B cell (primary cell): ENCODE data around the gene SPON2. TPM values are rescaled to one million over a fixed set of nuclear protein-coding genes. Genes with fewer than 3 reads are reported as not detected.

Source experiments
- ATAC-seq: fragments of 200-7000 bp; cut with Tn5 transposase; one replicate; pipeline ENCODE4 v1.10.0; 2021; ENCODE audit warnings: low read depth, mild to moderate bottlenecking, moderate number of reproducible peaks, moderate library complexity
- CTCF ChIA-PET: fragments of 350-600 bp; sonication (Branson Sonifier 250); formaldehyde crosslinking; loops from one replicate; lab custom pipeline; 2021; ENCODE audit warnings: antibody characterized with exemption, inconsistent platforms; lab: Charles Lee
- POLR2A ChIA-PET: fragments of 350-600 bp; sonication (Branson Sonifier 250); formaldehyde crosslinking; loops from one replicate; lab custom pipeline; 2021; ENCODE audit warnings: antibody characterized with exemption; lab: Charles Lee
- DNase-seq: peaks from one replicate; pipeline ENCODE4 v3.0.0; 2013
- H2AFZ ChIP-seq: 2 replicates; pipeline ENCODE4 v1.6.1; 2012; ENCODE audit warnings: mild to moderate bottlenecking, low read depth, low read length; ENCODE audit not compliant: insufficient read depth, poor library complexity, severe bottlenecking
- H3K27ac ChIP-seq, 2 donors: 1 replicate in 1 of 2; 2 replicates in 1 of 2; pipeline ENCODE4 v1.5.1; 2012 to 2013; ENCODE audit warnings: low read length in 2 of 2, mild to moderate bottlenecking in 2 of 2, moderate library complexity in 1 of 2
- H3K27me3 ChIP-seq, 4 experiments: fragments of 200-600 bp in 1 of 4; sonication (generic) in 1 of 4; replicated peaks in 1 of 4; 1 replicate in 2 of 4; 2 replicates in 2 of 4; pipeline versions ENCODE4 v1.6.1 to v1.7.0; 2013 to 2016; ENCODE audit warnings: low read length in 3 of 4, mild to moderate bottlenecking in 2 of 4, mixed read lengths in 1 of 4, moderate library complexity in 1 of 4; ENCODE audit not compliant: insufficient read depth in 4 of 4, control insufficient read depth in 3 of 4; ENCODE audit errors: control extremely low read depth in 1 of 4
- H3K36me3 ChIP-seq, 2 experiments: replicated peaks in 1 of 2; 1 replicate in 1 of 2; 2 replicates in 1 of 2; pipeline versions ENCODE4 v1.6.1 to v1.7.1; 2013; ENCODE audit warnings: low read length in 1 of 2; ENCODE audit not compliant: insufficient read depth in 2 of 2, control insufficient read depth in 1 of 2; ENCODE audit errors: control extremely low read depth in 1 of 2, extremely low read depth in 1 of 2
- H3K4me1 ChIP-seq, 2 donors: fragments of 200-600 bp in 1 of 2; sonication (generic) in 1 of 2; 1 replicate in 1 of 2; 2 replicates in 1 of 2; pipeline versions ENCODE4 v1.5.1 to v1.6.1; 2013 to 2017; ENCODE audit warnings: low read length in 2 of 2; ENCODE audit not compliant: control insufficient read depth in 2 of 2, insufficient read depth in 2 of 2
- H3K4me2 ChIP-seq: replicated peaks from 2 replicates; pipeline ENCODE3; 2012; ENCODE audit warnings: mild to moderate bottlenecking, low read depth, low read length; ENCODE audit not compliant: poor library complexity, severe bottlenecking
- H3K4me3 ChIP-seq, 5 experiments: fragments of 200-600 bp in 1 of 5; sonication (generic) in 1 of 5; 1 replicate in 3 of 5; 2 replicates in 2 of 5; pipeline versions ENCODE4 v1.5.1 to v1.7.0; 2011 to 2016; ENCODE audit warnings: low read length in 4 of 5, mild to moderate bottlenecking in 4 of 5, low read depth in 2 of 5, control low read depth in 1 of 5, moderate library complexity in 1 of 5; ENCODE audit not compliant: insufficient read depth in 1 of 5; ENCODE audit errors: control extremely low read depth in 1 of 5, extremely low read depth in 1 of 5
- H3K79me2 ChIP-seq: fragments of 200-600 bp; sonication (generic); one replicate; pipeline ENCODE4 v1.6.0; 2016; ENCODE audit warnings: low read length; ENCODE audit not compliant: control insufficient read depth, insufficient read depth
- H3K9ac ChIP-seq: fragments of 200-600 bp; sonication (generic); 2 replicates; pipeline ENCODE4 v1.6.1; 2017; ENCODE audit warnings: mild to moderate bottlenecking, low read length, moderate library complexity
- H3K9me3 ChIP-seq, 3 donors: one replicate each; pipeline versions ENCODE4 v1.6.1 to v1.7.1; 2013; ENCODE audit warnings: low read length in 2 of 3; ENCODE audit not compliant: control insufficient read depth in 2 of 3, insufficient read depth in 1 of 3; ENCODE audit errors: control extremely low read depth in 1 of 3
- H4K20me1 ChIP-seq: 2 replicates; pipeline ENCODE4 v1.6.0; 2012; ENCODE audit warnings: mild to moderate bottlenecking, low read length; ENCODE audit not compliant: insufficient read depth, control insufficient read depth, poor library complexity, severe bottlenecking
- H3K27ac Mint-ChIP-seq: one replicate; pipeline ENCODE4 v1.8.0; 2021; ENCODE audit warnings: mixed read lengths
- H3K27me3 Mint-ChIP-seq: one replicate; pipeline ENCODE4 v1.8.0; 2021; ENCODE audit warnings: mixed read lengths
- H3K4me1 Mint-ChIP-seq: one replicate; pipeline ENCODE4 v1.8.0; 2021; ENCODE audit warnings: mixed read lengths
- H3K4me3 Mint-ChIP-seq: one replicate; pipeline ENCODE4 v1.8.0; 2021; ENCODE audit warnings: mixed read lengths
- H3K9me3 Mint-ChIP-seq: one replicate; pipeline ENCODE4 v1.8.0; 2022; ENCODE audit warnings: mixed read lengths; ENCODE audit not compliant: insufficient read depth
- CTCF ChIP-seq: fragments of 200-600 bp; IDR thresholded peaks from one replicate; pipeline ENCODE4 v1.8.0; 2022; ENCODE audit warnings: antibody characterized with exemption, mild to moderate bottlenecking
- EZH2 ChIP-seq: IDR thresholded peaks from 2 replicates; pipeline ENCODE4 v1.6.1; 2012; ENCODE audit warnings: borderline replicate concordance, low read depth, mild to moderate bottlenecking, moderate library complexity, low read length; ENCODE audit not compliant: insufficient read depth, poor library complexity, severe bottlenecking
- WGBS: methylation state at CpG from one replicate; pipeline ENCODE4 v1.1.5; 2013; ENCODE audit warnings: missing lambda C conversion rate; ENCODE audit not compliant: insufficient coverage; 5-methylcytosine and 5-hydroxymethylcytosine counted together
- intact Hi-C: fragments of 100-400 bp; cut with micrococcal nuclease; formaldehyde crosslinking; loops from one replicate; pipeline ENCODE4 v1.10.0; 2022
- polyA plus RNA-seq: library from polyadenylated mRNA; depleted of rRNA; stranded (reverse); fragments of >200 nt; gene quantifications from 2 replicates; pipeline ENCODE4 v1.2.3, GENCODE V29; 2012
- total RNA-seq, 2 donors: library from RNA; stranded (reverse); fragments of 120-200 nt in 1 of 2; gene quantifications; 1 replicate in 1 of 2; 2 replicates in 1 of 2; pipeline versions ENCODE4 v1.2.3 to v1.2.4, GENCODE V29; 2013 to 2022

SPON2 gene
- total and polyA plus RNA-seq, 2 donors (not counting 1 experiment from before 2014, with no cell fraction given), result 3.8 to 5.1 TPM

GRCh38 chr4:1210241-1210841 lies 38.0 kb upstream of the SPON2 start:
- no peak overlapping the region for H3K4me3 ChIP-seq
- H3K27me3 Mint-ChIP-seq, result no peaks in the 10 kb centered on the region
- H3K27ac ChIP-seq, result no peak overlapping the region
- peaks cover 0 to 46% of the 10 kb centered on the region in 2 experiments for H3K36me3 ChIP-seq
- no peak overlapping the region for H3K4me2 ChIP-seq
- WGBS, result 99% methylated on average over 21 of the region's 22 CpGs
- no peak for ATAC-seq
- no peaks in the 10 kb centered on the region for H3K9me3 ChIP-seq
- ChIA-PET CTCF (no interaction called here), POLR2A (interaction anchor here (1.2 kb wide), 1 partner anchor 11 kb away, joined by 3 read pairs; no protein-coding TSS in a partner anchor)
- H3K9me3 Mint-ChIP-seq, result no peaks in the 10 kb centered on the region
- no peak overlapping the region for H3K9ac ChIP-seq
- no peak overlapping the region for H3K27ac Mint-ChIP-seq
- no peaks in the 10 kb centered on the region for H3K27me3 ChIP-seq
- no peak for DNase-seq
- H4K20me1 ChIP-seq, result peaks cover 37% of the 10 kb centered on the region
- H3K4me1 ChIP-seq, result peaks cover 0 to 12% of the 10 kb centered on the region in 2 donors
- TF ChIP-seq CTCF (no peak), EZH2 (no peak)
- H2AFZ ChIP-seq, result no peak overlapping the region
- peaks cover 8% of the 10 kb centered on the region for H3K4me1 Mint-ChIP-seq
- no peak overlapping the region for H3K4me3 Mint-ChIP-seq
- H3K79me2 ChIP-seq, result peaks cover 13% of the 10 kb centered on the region
- intact Hi-C loops, result no loop called here

- Histone ChIP-seq H3K79me2 (peaks cover 8% of the 10 kb centered on the region), H3K4me3 (no peak overlapping the region), H3K9me3 (no peaks in the 10 kb centered on the region), H3K27ac (no peak overlapping the region), H4K20me1 (peaks cover 32% of the 10 kb centered on the region), H3K9ac (no peak overlapping the region), H3K4me2 (no peak overlapping the region), H3K4me1 (peaks cover 0 to 7% of the 10 kb centered on the region in 2 donors), H3K27me3 (no peaks in the 10 kb centered on the region), H3K36me3 (peaks cover 0 to 41% of the 10 kb centered on the region in 2 experiments), H2AFZ (no peak overlapping the region)
- H3K9me3 Mint-ChIP-seq, result no peaks in the 10 kb centered on the region
- H3K4me3 Mint-ChIP-seq, result no peak overlapping the region
- ChIA-PET CTCF (no interaction called here), POLR2A (interaction anchor here (1.2 kb wide), 1 partner anchor 10 kb away, joined by 3 read pairs; no protein-coding TSS in a partner anchor)
- no peak for DNase-seq
- H3K27me3 Mint-ChIP-seq, result no peaks in the 10 kb centered on the region
- intact Hi-C loops, result no loop called here
- H3K27ac Mint-ChIP-seq, result no peak overlapping the region
- TF ChIP-seq CTCF (no peak), EZH2 (no peak)
- 91% methylated on average over 11 of the region's 11 CpGs for WGBS
- no peak for ATAC-seq
- peaks cover 5% of the 10 kb centered on the region for H3K4me1 Mint-ChIP-seq
Measured at GRCh38 chr4:1209821-1210220, 37.4 kb upstream of the SPON2 start.
